ENCODE data around the gene SEBOX. TPM values are rescaled to one million over a fixed set of nuclear protein-coding genes. Genes with fewer than 3 reads are reported as not detected.
A peak's percentile ranks its signal among the peaks of the same experiment; 100 is the strongest.

Gene SEBOX
- polyA plus RNA-seq, 2 donors, result not detected

DNA sequence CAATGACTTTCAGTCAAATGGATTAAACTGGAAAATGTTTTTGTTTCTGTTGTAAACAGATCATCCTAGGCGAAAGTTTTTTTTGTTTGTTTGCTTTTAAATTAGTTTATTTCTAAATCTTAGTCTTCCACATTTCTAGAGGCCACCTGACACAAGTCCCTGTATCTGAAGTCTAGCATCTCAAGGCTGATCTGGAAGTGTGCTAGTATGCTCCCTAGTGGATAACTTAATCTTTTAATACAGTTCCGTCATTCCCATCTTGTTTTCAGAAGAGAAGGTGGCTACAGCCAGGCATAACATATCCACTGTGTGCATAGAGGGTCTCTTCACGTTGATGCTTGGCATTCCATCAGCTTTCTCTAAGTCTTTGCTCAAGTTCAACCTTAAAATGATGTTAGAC is 37.3 kb downstream of the SEBOX start:
- no peaks in the 10 kb centered on the region for H3K27me3 ChIP-seq (ENCODE audit: control insufficient read depth in 1 of 2, insufficient read depth in 2 of 2, low read length in 2 of 2)

DNA sequence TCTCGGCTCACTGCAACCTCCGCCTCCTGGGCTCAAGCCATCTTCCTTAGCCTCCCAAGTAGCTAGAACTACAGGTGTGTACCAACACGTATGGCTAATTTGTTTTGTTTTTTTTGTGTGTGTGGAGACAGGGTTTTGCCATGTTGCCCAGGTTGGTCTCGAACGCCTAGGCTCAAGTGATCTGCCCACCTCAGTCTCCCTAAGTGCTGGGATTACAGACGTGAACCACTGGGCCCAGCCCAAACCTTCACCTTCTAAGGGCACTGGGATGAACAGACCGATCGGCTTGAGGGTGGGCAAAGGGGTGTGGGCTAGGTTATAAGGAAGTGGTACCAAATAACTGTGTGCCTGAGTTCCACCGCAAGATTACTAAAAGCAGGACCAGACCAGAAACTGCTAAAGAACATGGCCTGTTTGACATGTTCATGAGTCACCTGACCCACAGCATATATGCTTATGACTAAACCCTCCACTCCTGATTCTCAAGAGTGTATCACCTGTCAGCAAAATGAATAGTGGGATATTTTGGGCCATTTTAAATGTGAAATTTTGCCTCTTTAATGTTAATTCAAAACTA is 37.9 kb downstream of the SEBOX start:
- no peaks in the 10 kb centered on the region for H3K27me3 ChIP-seq (ENCODE audit: control insufficient read depth in 1 of 2, insufficient read depth in 2 of 2, low read length in 2 of 2)
- peaks cover 0 to 16% of the 10 kb centered on the region in 2 donors for H3K36me3 ChIP-seq (ENCODE audit: control insufficient read depth in 2 of 2, insufficient read depth in 2 of 2, low read length in 1 of 2)
- 82 to 87% methylated on average over 9 of the region's 9 CpGs for whole genome bisulfite sequencing, 2 donors
- no peaks in the 10 kb centered on the region for H3K9me3 ChIP-seq (ENCODE audit: control insufficient read depth in 2 of 2, insufficient read depth in 1 of 2, low read depth in 1 of 2, low read length in 1 of 2)
- no peaks in the 10 kb centered on the region for H3K4me1 ChIP-seq (ENCODE audit: control insufficient read depth in 2 of 2, insufficient read depth in 2 of 2, low read length in 1 of 2)
- H3K27ac ChIP-seq (ENCODE audit: low read depth in 2 of 2, low read length in 1 of 2), result no peak overlapping the region
- H3K4me3 ChIP-seq (ENCODE audit: low read depth in 1 of 2, low read length in 2 of 2), result no peak overlapping the region

More for the DNA sequence above, 37.3 kb downstream of the SEBOX start:
- H3K4me3 ChIP-seq (ENCODE audit: low read depth in 1 of 2, low read length in 2 of 2), result no peak overlapping the region
- H3K36me3 ChIP-seq (ENCODE audit: control insufficient read depth in 2 of 2, insufficient read depth in 2 of 2, low read length in 1 of 2), result peaks cover 0 to 16% of the 10 kb centered on the region in 2 donors
- no peak overlapping the region for H3K27ac ChIP-seq (ENCODE audit: low read depth in 2 of 2, low read length in 1 of 2)
- H3K9me3 ChIP-seq (ENCODE audit: control insufficient read depth in 2 of 2, insufficient read depth in 1 of 2, low read depth in 1 of 2, low read length in 1 of 2), result no peaks in the 10 kb centered on the region
- no peaks in the 10 kb centered on the region for H3K4me1 ChIP-seq (ENCODE audit: control insufficient read depth in 2 of 2, insufficient read depth in 2 of 2, low read length in 1 of 2)
- 59 to 67% methylated on average over 3 of the region's 3 CpGs for WGBS, 2 donors

DNA sequence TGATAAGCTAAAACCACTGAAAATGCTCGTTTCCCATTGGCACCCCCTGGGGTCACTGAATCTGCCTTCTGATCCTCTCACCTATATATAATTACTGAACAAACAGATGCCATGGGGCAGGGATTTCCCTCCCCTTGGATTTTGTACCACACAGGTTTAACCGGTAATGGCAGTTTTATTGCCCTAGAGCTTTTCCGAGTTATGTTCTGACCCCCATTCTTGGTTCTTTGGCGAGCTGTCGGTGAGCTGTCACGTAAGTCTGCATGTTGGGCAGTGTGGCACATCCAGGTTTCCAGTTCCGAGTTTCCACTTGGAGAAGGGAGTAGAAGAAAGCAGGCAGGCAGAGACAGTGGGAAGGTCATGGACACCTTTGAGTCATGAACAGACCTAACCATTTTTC is 38.9 kb downstream of the SEBOX start:
- H3K9me3 ChIP-seq (ENCODE audit: control insufficient read depth in 2 of 2, insufficient read depth in 1 of 2, low read depth in 1 of 2, low read length in 1 of 2), result no peaks in the 10 kb centered on the region
- H3K36me3 ChIP-seq (ENCODE audit: control insufficient read depth in 2 of 2, insufficient read depth in 2 of 2, low read length in 1 of 2), result peaks cover 0 to 11% of the 10 kb centered on the region in 2 donors
- H3K4me3 ChIP-seq (ENCODE audit: low read depth in 1 of 2, low read length in 2 of 2), result no peak overlapping the region
- H3K27me3 ChIP-seq (ENCODE audit: control insufficient read depth in 1 of 2, insufficient read depth in 2 of 2, low read length in 2 of 2), result no peaks in the 10 kb centered on the region
- H3K4me1 ChIP-seq (ENCODE audit: control insufficient read depth in 2 of 2, insufficient read depth in 2 of 2, low read length in 1 of 2), result no peaks in the 10 kb centered on the region
- WGBS, 2 donors, result 41 to 49% methylated on average over 7 of the region's 7 CpGs
- peak overlapping the region in 1 of 2 donors; percentile 27 for H3K27ac ChIP-seq (ENCODE audit: low read depth in 2 of 2, low read length in 1 of 2)

DNA sequence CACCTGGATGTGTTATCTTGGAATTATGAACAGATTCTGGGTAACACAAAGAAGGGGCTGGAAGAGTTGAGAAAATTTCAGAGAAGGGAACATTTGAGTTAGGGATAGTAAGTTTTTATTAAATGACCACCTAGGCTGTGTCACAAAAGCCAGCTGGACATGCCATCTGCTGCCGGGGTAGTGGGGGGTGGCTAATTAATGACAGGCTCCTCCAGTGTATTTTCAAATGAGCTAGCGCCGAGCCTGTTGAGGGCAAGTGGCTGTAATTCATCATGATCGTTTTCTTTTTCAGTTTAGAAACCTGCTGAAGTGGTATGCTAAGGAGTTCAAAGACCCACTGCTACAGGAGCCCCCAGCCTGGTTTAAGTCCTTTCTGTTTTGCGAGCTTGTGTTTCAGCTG is 39.8 kb downstream of the SEBOX start:
- no peaks in the 10 kb centered on the region for H3K9me3 ChIP-seq (ENCODE audit: control insufficient read depth in 2 of 2, insufficient read depth in 1 of 2, low read depth in 1 of 2, low read length in 1 of 2)
- no peaks in the 10 kb centered on the region for H3K27me3 ChIP-seq (ENCODE audit: control insufficient read depth in 1 of 2, insufficient read depth in 2 of 2, low read length in 2 of 2)
- H3K4me1 ChIP-seq (ENCODE audit: control insufficient read depth in 2 of 2, insufficient read depth in 2 of 2, low read length in 1 of 2), result no peaks in the 10 kb centered on the region
- 57 to 69% methylated on average over 5 of the region's 5 CpGs for WGBS, 2 donors
- no peak overlapping the region for H3K27ac ChIP-seq (ENCODE audit: low read depth in 2 of 2, low read length in 1 of 2)
- H3K36me3 ChIP-seq (ENCODE audit: control insufficient read depth in 2 of 2, insufficient read depth in 2 of 2, low read length in 1 of 2), result peaks cover 0 to 10% of the 10 kb centered on the region in 2 donors
- H3K4me3 ChIP-seq (ENCODE audit: low read depth in 1 of 2, low read length in 2 of 2), result no peak overlapping the region

DNA sequence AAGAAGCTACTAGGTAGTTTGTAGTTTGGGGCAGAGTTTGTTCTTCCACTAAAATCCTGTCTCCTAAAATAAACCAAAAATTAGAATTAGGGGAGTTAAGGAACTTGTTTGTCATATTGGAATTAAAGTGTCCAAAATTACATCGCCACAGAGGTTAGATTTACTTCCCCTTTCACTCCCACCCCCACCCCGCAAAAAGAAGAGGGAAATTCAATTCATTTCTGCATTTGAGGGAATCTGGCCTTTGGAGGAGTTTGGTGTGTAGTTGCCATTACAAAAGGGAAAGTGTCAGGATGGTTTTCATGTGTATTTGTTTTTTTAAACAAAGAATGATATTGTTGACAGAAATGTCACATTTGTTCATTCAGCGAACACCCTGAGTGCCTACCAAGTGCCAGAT is 40.2 kb downstream of the SEBOX start:
- Histone ChIP-seq H3K4me1 (ENCODE audit: control insufficient read depth in 2 of 2, insufficient read depth in 2 of 2, low read length in 1 of 2) (no peaks in the 10 kb centered on the region), H3K9me3 (ENCODE audit: control insufficient read depth in 2 of 2, insufficient read depth in 1 of 2, low read depth in 1 of 2, low read length in 1 of 2) (no peaks in the 10 kb centered on the region), H3K4me3 (ENCODE audit: low read depth in 1 of 2, low read length in 2 of 2) (no peak overlapping the region), H3K27ac (ENCODE audit: low read depth in 2 of 2, low read length in 1 of 2) (no peak overlapping the region), H3K27me3 (ENCODE audit: control insufficient read depth in 1 of 2, insufficient read depth in 2 of 2, low read length in 2 of 2) (no peaks in the 10 kb centered on the region), H3K36me3 (ENCODE audit: control insufficient read depth in 2 of 2, insufficient read depth in 2 of 2, low read length in 1 of 2) (peaks cover 0 to 10% of the 10 kb centered on the region in 2 donors)
- 82 to 86% methylated on average over 3 of the region's 3 CpGs for WGBS, 2 donors

DNA sequence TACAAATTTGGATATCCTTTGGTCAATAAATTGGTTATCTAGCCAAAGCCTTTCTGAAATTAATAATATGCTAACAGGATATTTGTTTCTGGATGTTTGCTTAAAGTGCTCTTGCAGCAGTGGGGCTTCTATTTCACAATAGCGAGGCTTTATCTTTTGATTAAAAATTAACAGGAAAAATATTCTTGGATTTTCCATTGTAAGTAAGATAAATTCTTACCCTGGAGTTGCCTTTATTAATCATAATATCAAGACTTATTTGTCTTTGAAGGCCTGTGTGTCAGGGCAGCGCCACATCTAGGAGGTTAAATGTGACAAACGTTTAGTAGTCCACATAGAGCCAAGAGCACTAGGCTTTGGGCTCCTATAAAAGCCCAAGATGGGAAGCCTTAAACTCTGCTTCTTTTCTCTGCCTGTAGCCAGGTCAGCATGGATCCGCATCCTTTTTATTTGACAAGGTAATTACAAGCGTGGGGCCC is 40.7 kb downstream of the SEBOX start:
- H3K27me3 ChIP-seq (ENCODE audit: control insufficient read depth in 1 of 2, insufficient read depth in 2 of 2, low read length in 2 of 2), result no peaks in the 10 kb centered on the region
- no peaks in the 10 kb centered on the region for H3K9me3 ChIP-seq (ENCODE audit: control insufficient read depth in 2 of 2, insufficient read depth in 1 of 2, low read depth in 1 of 2, low read length in 1 of 2)
- H3K36me3 ChIP-seq (ENCODE audit: control insufficient read depth in 2 of 2, insufficient read depth in 2 of 2, low read length in 1 of 2), result peaks cover 0 to 8% of the 10 kb centered on the region in 2 donors
- H3K4me3 ChIP-seq (ENCODE audit: low read depth in 1 of 2, low read length in 2 of 2), result no peak overlapping the region
- no peak overlapping the region for H3K27ac ChIP-seq (ENCODE audit: low read depth in 2 of 2, low read length in 1 of 2)
- WGBS, 2 donors, result 63 to 80% methylated on average over 5 of the region's 5 CpGs
- no peaks in the 10 kb centered on the region for H3K4me1 ChIP-seq (ENCODE audit: control insufficient read depth in 2 of 2, insufficient read depth in 2 of 2, low read length in 1 of 2)

DNA sequence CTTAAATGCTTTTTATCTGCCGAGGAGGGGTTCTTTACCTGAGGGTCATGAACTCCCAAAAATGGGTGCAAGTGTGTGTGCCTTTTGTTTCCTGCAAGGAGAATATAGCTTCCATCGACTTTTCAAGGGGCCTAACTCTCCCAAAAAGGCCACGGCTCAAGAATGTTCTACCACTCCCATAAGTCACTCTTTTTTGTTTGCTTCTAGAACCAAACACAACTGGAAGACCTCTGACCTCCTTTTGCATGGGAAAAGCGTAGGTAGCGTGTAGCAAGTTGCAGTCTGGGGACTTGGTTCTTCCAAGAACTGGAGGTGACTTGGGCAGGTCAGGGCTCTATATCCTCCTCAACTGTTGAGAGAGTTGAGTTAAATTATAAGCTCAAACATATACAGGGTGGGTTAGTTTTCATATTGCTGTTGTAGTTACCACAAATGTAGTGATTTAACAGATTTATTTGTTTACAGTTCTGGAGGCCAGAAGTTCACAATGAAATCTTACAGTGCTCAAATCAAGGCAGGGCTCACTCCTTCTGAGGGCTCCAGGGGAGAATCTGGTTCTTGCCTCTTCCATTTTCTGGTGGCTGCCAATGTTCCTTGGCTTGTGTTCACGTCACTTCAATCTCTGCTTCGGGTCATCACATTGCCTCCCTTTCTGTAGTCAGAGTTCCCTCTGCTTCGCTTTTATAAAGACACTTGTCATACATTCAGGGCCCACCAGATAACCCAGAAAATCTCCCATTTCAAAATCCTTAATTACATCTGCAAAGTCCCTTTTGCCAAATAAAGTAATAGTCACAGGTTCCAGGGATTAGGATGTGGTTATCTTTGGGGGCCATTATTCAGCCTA is 44.6 kb downstream of the SEBOX start:
- Histone ChIP-seq H3K4me3 (ENCODE audit: low read depth in 1 of 2, low read length in 2 of 2) (peak overlapping the region in 1 of 2 donors; percentile 57), H3K27me3 (ENCODE audit: control insufficient read depth in 1 of 2, insufficient read depth in 2 of 2, low read length in 2 of 2) (no peaks in the 10 kb centered on the region), H3K4me1 (ENCODE audit: control insufficient read depth in 2 of 2, insufficient read depth in 2 of 2, low read length in 1 of 2) (peaks cover 4 to 6% of the 10 kb centered on the region in 2 donors), H3K9me3 (ENCODE audit: control insufficient read depth in 2 of 2, insufficient read depth in 1 of 2, low read depth in 1 of 2, low read length in 1 of 2) (no peaks in the 10 kb centered on the region), H3K27ac (ENCODE audit: low read depth in 2 of 2, low read length in 1 of 2) (no peak overlapping the region), H3K36me3 (ENCODE audit: control insufficient read depth in 2 of 2, insufficient read depth in 2 of 2, low read length in 1 of 2) (no peaks in the 10 kb centered on the region)
- WGBS, 2 donors, result 63 to 68% methylated on average over 8 of the region's 8 CpGs

DNA sequence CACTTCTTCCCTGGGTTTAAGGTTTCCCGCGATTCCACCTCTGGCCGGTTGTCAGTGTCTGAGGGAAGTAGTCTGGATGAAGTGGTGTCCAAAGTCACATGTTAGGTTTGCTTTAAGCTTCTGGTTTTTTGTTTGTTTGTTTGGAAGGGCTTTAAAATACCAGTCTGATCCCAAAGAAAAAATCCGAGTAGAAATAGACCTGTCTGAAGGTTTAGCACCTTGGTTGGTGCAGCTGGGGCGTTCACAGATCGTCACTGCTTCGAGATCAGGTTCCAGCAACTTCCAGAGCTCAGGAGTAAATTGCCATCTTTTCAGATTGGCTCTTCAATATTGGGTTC is 45.4 kb downstream of the SEBOX start:
- Histone ChIP-seq H3K9me3 (ENCODE audit: control insufficient read depth in 2 of 2, insufficient read depth in 1 of 2, low read depth in 1 of 2, low read length in 1 of 2) (no peaks in the 10 kb centered on the region), H3K27me3 (ENCODE audit: control insufficient read depth in 1 of 2, insufficient read depth in 2 of 2, low read length in 2 of 2) (no peaks in the 10 kb centered on the region), H3K27ac (ENCODE audit: low read depth in 2 of 2, low read length in 1 of 2) (peak overlapping the region in 1 of 2 donors; percentile 66), H3K4me1 (ENCODE audit: control insufficient read depth in 2 of 2, insufficient read depth in 2 of 2, low read length in 1 of 2) (peaks cover 4 to 6% of the 10 kb centered on the region in 2 donors), H3K4me3 (ENCODE audit: low read depth in 1 of 2, low read length in 2 of 2) (peak overlapping the region; percentile 57 to 63), H3K36me3 (ENCODE audit: control insufficient read depth in 2 of 2, insufficient read depth in 2 of 2, low read length in 1 of 2) (no peaks in the 10 kb centered on the region)
- WGBS, 2 donors, result 1 to 3% methylated on average over 7 of the region's 7 CpGs

DNA sequence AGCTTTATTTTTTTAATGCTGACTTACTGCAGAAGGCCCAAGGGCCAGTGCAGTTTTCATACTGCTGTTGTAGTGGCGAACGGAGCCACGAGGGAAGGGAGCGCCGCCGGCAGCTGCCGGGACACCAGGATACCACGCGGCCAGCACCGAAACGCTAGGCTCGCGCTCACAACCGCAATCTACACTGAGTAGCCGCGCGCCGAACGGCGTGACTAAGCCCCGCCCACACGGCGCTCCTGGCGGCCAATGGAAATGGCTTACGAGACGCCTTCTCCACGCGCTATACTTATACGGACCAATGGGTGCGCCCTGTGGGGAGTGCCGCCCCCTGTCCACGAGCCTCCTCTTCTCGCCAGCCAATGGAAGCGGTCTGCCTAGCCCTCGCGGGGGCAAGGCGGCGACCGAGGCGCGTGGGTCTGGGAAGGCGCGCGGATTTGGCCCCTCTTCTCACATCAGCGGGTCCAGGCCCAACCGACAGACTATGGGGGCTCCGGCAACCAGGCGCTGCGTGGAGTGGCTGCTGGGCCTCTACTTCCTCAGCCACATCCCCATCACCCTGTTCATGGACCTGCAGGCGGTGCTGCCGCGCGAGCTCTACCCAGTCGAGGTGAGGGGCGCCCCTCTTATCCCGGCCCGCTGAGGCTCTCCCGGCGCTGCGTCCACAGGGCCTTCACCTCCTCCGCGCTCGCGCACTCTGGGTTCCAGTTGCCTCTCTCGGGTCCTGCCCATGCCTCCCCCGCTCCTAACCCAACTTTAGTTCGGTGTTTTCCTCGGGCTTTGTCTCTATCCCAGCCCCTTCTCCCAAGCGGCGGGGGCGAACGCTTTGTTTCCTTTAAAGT is 46.0 kb downstream of the SEBOX start, which contains the start of gene TMEM97:
TMEM97 (plus strand) TSS at position 442 of the 839 bp plus-strand sequence; CDS start at position 482, 40 bp downstream.
- Histone ChIP-seq H3K36me3 (ENCODE audit: control insufficient read depth in 2 of 2, insufficient read depth in 2 of 2, low read length in 1 of 2) (no peaks in the 10 kb centered on the region), H3K27ac (ENCODE audit: low read depth in 2 of 2, low read length in 1 of 2) (peak within 1 kb of the TSS in 1 of 2 donors; percentile 66), H3K9me3 (ENCODE audit: control insufficient read depth in 2 of 2, insufficient read depth in 1 of 2, low read depth in 1 of 2, low read length in 1 of 2) (no peaks in the 10 kb centered on the region), H3K4me1 (ENCODE audit: control insufficient read depth in 2 of 2, insufficient read depth in 2 of 2, low read length in 1 of 2) (peaks cover 4 to 6% of the 10 kb centered on the region in 2 donors), H3K4me3 (ENCODE audit: low read depth in 1 of 2, low read length in 2 of 2) (peak within 1 kb of the TSS; percentile 57 to 63), H3K27me3 (ENCODE audit: control insufficient read depth in 1 of 2, insufficient read depth in 2 of 2, low read length in 2 of 2) (no peaks in the 10 kb centered on the region)
- WGBS, 2 donors, result 1% methylated on average over 68 to 72 of the region's 72 CpGs

All from esophagus (tissue), 2 donors.